HK-2 (cell line): ENCODE results near the gene UNC119B.
A peak's percentile ranks its signal among the peaks of the same experiment; 100 is the strongest.

Experiments used
- DNase-seq: peaks from one replicate; pipeline ENCODE4 v3.0.0-alpha.2; 2018; ENCODE audit not compliant: unreplicated experiment

UNC119B gene

GRCh38 chr12:120688527-120689071 is 21.7 kb upstream of the UNC119B start:
- DNase-seq, result no peak

- DNase-seq, result no peak
Observed at GRCh38 chr12:120689397-120690082, 20.7 kb upstream of the UNC119B start.

GRCh38 chr12:120690083-120690450 is 20.2 kb upstream of the UNC119B start:
- DNase-seq, result no peak

GRCh38 chr12:120690978-120691377 is 19.3 kb upstream of the UNC119B start:
- DNase-seq, result no peak

DNA sequence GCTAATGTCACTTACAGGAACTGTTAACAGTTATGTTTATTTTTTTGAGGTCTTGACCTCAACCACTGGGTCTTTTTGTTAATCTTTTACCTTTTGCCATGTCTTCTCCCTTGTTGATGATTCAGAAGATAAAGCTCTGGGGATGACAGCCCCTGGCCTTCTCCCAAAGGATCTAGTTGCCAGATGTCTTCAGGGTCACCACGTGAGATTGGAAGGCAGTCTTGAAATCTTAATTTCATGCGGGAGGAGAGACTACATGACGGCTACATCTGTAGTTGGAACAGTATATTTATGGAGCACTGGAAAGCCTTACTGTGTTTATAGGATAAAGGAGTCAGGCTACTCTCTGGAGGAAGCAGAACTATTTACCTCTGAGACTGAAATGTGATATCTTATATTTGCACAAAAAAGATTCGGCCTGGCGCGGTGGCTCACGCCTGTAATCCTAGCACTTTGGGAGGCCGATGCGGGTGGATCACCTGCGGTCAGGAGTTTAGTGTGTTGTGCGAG is 17.7 kb upstream of the UNC119B start:
- no peak for DNase-seq

DNA sequence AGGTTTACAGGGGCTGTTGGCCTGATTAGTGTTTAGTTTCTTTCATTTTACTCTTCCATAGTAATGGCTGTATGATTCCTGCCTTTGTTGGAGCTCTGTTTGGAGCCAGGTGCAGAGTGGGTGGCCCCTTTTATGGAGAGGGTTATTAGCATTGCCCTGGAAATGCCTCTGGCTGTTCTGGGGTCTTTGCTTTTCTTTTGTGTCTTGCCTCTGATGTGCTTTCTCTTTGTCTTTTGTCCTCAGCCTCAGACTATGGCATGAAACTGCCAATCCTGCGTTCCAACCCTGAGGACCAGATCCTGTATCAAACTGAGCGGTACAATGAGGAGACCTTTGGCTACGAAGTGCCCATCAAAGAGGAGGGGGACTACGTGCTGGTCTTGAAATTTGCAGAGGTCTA is 16.4 kb upstream of the UNC119B start:
- DNase-seq, result no peak

GRCh38 chr12:120696626-120697025 is 13.6 kb upstream of the UNC119B start:
- DNase-seq, result no peak

DNA sequence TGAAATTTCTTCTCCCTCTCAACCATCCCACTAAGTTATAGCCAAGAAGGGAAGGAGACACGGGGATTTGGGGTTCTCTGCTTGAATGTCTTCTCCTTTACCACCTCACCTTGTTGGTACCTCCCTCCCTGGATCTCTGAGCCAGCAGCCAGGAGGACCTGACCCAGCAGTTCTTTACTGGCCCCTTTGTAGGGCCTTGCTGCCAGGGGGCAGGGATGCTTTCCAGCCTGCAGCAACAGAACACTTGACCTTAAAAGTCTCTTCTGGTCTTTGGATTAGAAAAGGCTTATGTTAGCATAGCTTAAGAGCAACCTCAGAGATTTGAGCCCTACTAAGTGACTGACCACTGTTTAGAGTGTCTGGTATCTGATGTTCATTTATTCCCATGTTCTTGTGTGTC is 12.9 kb upstream of the UNC119B start:
- no peak for DNase-seq

DNA sequence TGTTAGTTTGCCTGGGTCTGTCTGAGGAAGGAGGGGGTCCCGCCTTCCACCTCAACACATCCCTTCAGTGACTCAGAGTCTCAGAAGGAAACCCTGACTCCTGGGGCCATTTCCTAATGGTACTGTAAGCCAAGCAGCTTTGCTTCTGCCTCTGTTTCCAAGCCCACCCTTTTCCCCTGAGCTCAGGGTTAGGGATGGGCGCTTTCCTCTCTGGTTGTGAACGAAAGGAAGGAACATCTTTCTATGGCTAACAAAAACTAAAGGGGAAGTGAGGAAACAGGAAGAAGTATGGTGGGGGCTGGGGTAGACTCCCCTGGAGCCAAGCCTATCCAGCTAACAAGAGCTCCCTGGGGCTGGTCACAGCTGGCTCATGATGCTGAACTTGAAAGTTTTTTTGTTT is 11.6 kb upstream of the UNC119B start:
- no peak for DNase-seq

DNA sequence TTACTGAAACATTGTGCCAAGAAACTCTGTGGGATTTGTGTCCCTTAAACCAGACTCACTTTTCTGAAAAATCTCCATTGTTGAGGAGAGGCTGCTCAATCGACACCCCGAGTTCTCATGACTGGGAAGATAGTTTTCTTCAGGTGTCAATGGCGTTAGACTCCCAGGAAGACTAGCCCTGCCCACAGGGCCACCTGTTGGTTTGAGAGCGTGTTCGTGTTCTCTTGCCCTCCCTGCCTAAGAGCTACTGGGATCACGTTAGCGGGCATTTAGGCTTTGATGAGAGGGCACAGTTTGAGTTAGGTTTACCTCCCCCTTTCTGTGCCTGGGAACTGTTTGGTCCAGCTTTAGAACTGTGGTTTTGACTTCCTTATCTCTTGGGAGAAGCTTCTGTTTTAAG is 10.7 kb upstream of the UNC119B start:
- no peak for DNase-seq

GRCh38 chr12:120700886-120701285 is 9.4 kb upstream of the UNC119B start:
- no peak for DNase-seq

GRCh38 chr12:120702637-120703036 is 7.6 kb upstream of the UNC119B start:
- DNase-seq, result no peak

GRCh38 chr12:120703311-120703942 is 6.8 kb upstream of the UNC119B start:
- DNase-seq, result no peak

DNA sequence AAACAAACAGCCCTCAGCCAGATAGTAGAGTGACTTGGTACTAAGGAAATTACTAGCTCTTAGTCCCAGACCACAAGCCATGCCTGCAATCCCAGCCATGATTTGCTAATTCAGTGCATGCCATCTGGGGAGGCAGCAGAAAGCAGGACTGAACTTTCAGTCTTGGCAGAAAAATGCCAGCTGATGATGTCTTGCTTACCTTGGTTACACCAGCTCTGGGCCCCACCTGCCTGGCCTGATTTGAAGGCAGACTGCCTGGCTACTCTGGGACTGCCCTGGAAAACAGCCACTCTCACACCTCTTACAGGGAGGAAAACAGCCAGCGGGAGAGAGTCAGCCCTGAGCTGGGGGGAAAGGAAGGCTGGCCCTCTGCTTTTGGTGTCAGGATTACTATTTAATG is 4.6 kb upstream of the UNC119B start:
- DNase-seq, result no peak

GRCh38 chr12:120706029-120706428 is 4.2 kb upstream of the UNC119B start:
- no peak for DNase-seq

- no peak for DNase-seq
Observed at GRCh38 chr12:120708651-120709050, 1.6 kb upstream of the UNC119B start.

DNA sequence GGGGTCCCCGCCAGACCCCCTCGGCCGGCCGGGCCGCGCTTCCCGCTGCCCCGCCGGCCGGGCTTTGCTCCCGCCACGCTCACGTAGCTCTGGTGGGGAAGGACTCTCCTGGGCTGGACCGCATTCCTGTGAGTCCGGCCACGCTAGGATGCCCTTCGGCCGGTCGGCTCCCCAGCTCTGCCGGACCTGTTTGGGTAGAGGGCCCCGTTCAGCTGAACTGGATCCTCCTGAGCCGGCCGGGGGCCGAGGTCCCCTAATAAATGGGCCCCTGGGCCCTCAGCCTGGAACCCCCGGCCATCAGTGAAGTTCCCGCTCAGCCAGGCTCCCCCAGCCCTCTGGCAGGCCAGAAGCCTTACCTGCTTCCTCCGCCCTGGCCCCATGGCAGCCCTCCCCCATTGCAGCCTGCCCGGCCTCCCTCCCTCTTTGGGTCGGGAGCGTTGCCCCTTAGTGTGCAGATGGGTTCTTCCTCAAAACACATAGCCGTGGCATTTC is 593 bp downstream of the UNC119B start:
- peak; percentile 42 for DNase-seq

GRCh38 chr12:120711411-120711810 is 1.2 kb downstream of the UNC119B start:
- DNase-seq, result no peak

DNA sequence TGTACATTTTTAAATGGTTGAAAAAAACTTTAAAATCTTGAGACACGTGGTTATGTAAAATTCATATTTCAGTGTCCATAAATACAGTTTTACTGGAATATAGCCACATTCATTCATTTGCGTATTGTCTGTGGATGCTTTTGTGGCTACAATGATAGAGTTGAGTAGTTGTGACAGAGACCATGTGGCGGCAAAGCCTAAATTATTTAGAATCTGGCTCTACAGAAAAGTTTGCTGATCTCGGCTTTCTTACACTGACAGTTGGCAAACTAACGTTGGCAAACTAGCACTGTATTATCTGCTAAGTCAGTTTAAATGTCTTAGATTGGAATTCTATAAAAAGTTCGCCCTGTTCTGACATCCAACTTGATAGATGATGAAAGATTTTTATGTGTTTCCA is 2.4 kb downstream of the UNC119B start:
- no peak for DNase-seq

DNA sequence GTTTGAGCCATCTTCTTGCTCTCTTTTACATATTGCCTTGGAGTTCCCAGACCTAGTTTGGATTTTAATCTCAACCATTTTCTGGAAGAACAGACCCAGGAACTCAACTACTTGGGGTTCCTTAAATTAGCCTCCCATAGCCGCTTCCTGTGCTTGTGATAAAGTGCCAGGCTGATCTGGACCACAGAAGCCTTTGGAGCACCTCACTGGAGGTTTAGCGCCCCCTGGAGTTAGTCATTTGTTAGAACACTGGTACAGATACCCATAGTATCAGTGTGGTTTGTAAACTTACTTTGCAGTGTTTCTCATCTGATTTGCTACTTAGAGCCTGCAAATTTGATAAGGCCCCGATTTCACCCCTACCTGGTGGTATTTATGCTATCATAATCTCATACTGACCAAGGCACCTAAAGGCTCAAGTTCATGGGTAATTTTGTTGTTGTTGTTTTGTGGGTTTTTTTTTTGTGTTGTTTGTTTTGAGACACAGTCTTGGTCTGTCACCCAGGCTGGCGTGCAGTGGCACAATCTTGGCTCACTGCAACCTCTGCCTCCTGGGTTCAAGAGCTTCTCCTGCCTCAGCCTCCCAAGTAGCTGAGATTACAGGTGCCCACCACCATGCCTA is 3.7 kb downstream of the UNC119B start:
- peak; percentile 62 for DNase-seq

- no peak for DNase-seq
Observed at GRCh38 chr12:120718055-120718454, 7.8 kb downstream of the UNC119B start.

DNA sequence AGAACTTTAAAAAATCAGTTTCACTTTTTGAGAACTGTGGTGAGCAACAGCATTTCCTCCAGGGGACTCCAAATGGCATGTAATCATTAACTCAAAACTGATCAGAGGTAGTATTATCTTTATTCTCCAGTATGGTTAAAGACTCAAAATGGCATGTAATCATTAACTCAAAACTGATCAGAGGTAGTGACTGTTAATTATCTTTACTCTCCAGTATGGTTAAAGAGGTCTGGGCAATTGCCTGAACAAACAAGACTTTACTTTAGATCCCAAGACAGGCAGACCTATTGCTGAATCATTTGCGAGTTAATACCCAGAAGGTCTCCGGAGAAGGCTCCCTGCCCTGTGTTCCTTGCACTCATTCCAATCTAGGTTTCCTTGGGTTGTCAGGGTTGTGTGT is 8.8 kb downstream of the UNC119B start:
- DNase-seq, result no peak
